ENCODE measurements around the gene RAP1GDS1.
"Not testable (repeated sequence)": the region's sequence is repeated elsewhere in the genome, so short reads cannot be mapped to it uniquely, and the experiment has no call there.

Gene RAP1GDS1

GRCh38 chr4:98287328-98287727 is 26.1 kb downstream of the RAP1GDS1 start:
- in situ Hi-C loops (cut with MboI; ENCODE audit: low sequenced_read_pairs), result no loop called here

GRCh38 chr4:98288671-98289070 is 27.5 kb downstream of the RAP1GDS1 start:
- in situ Hi-C loops (cut with MboI; ENCODE audit: low sequenced_read_pairs), result not testable (repeated sequence)

- in situ Hi-C loops (cut with MboI; ENCODE audit: low sequenced_read_pairs), result no loop called here
Measured at GRCh38 chr4:98289375-98289774, 28.2 kb downstream of the RAP1GDS1 start.

- in situ Hi-C loops (cut with MboI; ENCODE audit: low sequenced_read_pairs), result no loop called here
Measured at GRCh38 chr4:98290511-98290910, 29.3 kb downstream of the RAP1GDS1 start.

GRCh38 chr4:98293104-98293887 is 32.1 kb downstream of the RAP1GDS1 start:
- in situ Hi-C loops (cut with MboI; ENCODE audit: low sequenced_read_pairs), result no loop called here

- in situ Hi-C loops (cut with MboI; ENCODE audit: low sequenced_read_pairs), result no loop called here
Measured at GRCh38 chr4:98298022-98298421, 36.8 kb downstream of the RAP1GDS1 start.

GRCh38 chr4:98300706-98301105 is 39.5 kb downstream of the RAP1GDS1 start:
- in situ Hi-C loops (cut with MboI; ENCODE audit: low sequenced_read_pairs), result no loop called here

- in situ Hi-C loops (cut with MboI; ENCODE audit: low sequenced_read_pairs), result no loop called here
Measured at GRCh38 chr4:98305576-98305975, 44.4 kb downstream of the RAP1GDS1 start.

- in situ Hi-C loops (cut with MboI; ENCODE audit: low sequenced_read_pairs), result no loop called here
Measured at GRCh38 chr4:98310867-98311266, 49.7 kb downstream of the RAP1GDS1 start.

GRCh38 chr4:98311656-98312055 is 50.5 kb downstream of the RAP1GDS1 start:
- in situ Hi-C loops (cut with MboI; ENCODE audit: low sequenced_read_pairs), result no loop called here

GRCh38 chr4:98314791-98315565 is 53.8 kb downstream of the RAP1GDS1 start:
- in situ Hi-C loops (cut with MboI; ENCODE audit: low sequenced_read_pairs), result no loop called here

- in situ Hi-C loops (cut with MboI; ENCODE audit: low sequenced_read_pairs), result no loop called here
Measured at GRCh38 chr4:98318521-98318920, 57.3 kb downstream of the RAP1GDS1 start.

GRCh38 chr4:98319021-98319420 is 57.8 kb downstream of the RAP1GDS1 start:
- in situ Hi-C loops (cut with MboI; ENCODE audit: low sequenced_read_pairs), result no loop called here

GRCh38 chr4:98326168-98326567 is 65.0 kb downstream of the RAP1GDS1 start:
- in situ Hi-C loops (cut with MboI; ENCODE audit: low sequenced_read_pairs), result no loop called here

GRCh38 chr4:98327694-98328093 is 66.5 kb downstream of the RAP1GDS1 start:
- in situ Hi-C loops (cut with MboI; ENCODE audit: low sequenced_read_pairs), result no loop called here

- in situ Hi-C loops (cut with MboI; ENCODE audit: low sequenced_read_pairs), result not testable (repeated sequence)
Measured at GRCh38 chr4:98329879-98330640, 68.9 kb downstream of the RAP1GDS1 start.

- in situ Hi-C loops (cut with MboI; ENCODE audit: low sequenced_read_pairs), result no loop called here
Measured at GRCh38 chr4:98332017-98332416, 70.8 kb downstream of the RAP1GDS1 start.

GRCh38 chr4:98334461-98334860 is 73.3 kb downstream of the RAP1GDS1 start:
- in situ Hi-C loops (cut with MboI; ENCODE audit: low sequenced_read_pairs), result no loop called here

GRCh38 chr4:98338761-98339438 is 77.7 kb downstream of the RAP1GDS1 start:
- in situ Hi-C loops (cut with MboI; ENCODE audit: low sequenced_read_pairs), result no loop called here

- in situ Hi-C loops (cut with MboI; ENCODE audit: low sequenced_read_pairs), result no loop called here
Measured at GRCh38 chr4:98341309-98341708, 80.1 kb downstream of the RAP1GDS1 start.

GRCh38 chr4:98343626-98344025 is 82.4 kb downstream of the RAP1GDS1 start:
- in situ Hi-C loops (cut with MboI; ENCODE audit: low sequenced_read_pairs), result no loop called here

Measured in HL-60/S4 (cell line).